Duodenal mucosa (tissue), 2 donors: ENCODE data around the gene CAMTA1.

Source experiments
- H3K27ac ChIP-seq: one replicate; pipeline ENCODE4 v1.7.0; 2013; ENCODE audit warnings: low read depth, low read length
- H3K27me3 ChIP-seq, 2 donors: one replicate each; pipeline ENCODE4 v1.7.0; 2013; ENCODE audit warnings: low read length in 2 of 2, control low read depth in 1 of 2; ENCODE audit not compliant: insufficient read depth in 2 of 2, control insufficient read depth in 1 of 2
- H3K36me3 ChIP-seq, 2 donors: one replicate each; pipeline ENCODE4 v1.7.0; 2013; ENCODE audit warnings: low read length in 2 of 2, control low read depth in 1 of 2; ENCODE audit not compliant: insufficient read depth in 2 of 2, control insufficient read depth in 1 of 2
- H3K4me1 ChIP-seq, 2 donors: one replicate each; pipeline ENCODE4 v1.7.0; 2013; ENCODE audit warnings: low read length in 2 of 2, control low read depth in 1 of 2; ENCODE audit not compliant: insufficient read depth in 2 of 2, control insufficient read depth in 1 of 2
- H3K4me3 ChIP-seq, 2 donors: one replicate each; pipeline ENCODE4 v1.7.0; 2013; ENCODE audit warnings: low read length in 2 of 2, low read depth in 1 of 2
- H3K9ac ChIP-seq, 2 donors: one replicate each; pipeline ENCODE4 v1.7.0; 2013; ENCODE audit warnings: low read length in 2 of 2, low read depth in 1 of 2
- H3K9me3 ChIP-seq, 2 donors: one replicate each; pipeline ENCODE4 v1.7.0; 2013; ENCODE audit warnings: low read length in 2 of 2, control low read depth in 1 of 2; ENCODE audit not compliant: control insufficient read depth in 1 of 2

CAMTA1 gene

GRCh38 chr1:7269525-7269924 lies 484.3 kb downstream of the CAMTA1 start:
- Histone ChIP-seq H3K4me3 (no peak overlapping the region), H3K4me1 (peaks cover 15 to 24% of the 10 kb centered on the region in 2 donors), H3K27ac (no peak overlapping the region), H3K9ac (no peak overlapping the region), H3K9me3 (peaks cover 10% of the 10 kb centered on the region in 2 donors), H3K36me3 (no peaks in the 10 kb centered on the region), H3K27me3 (no peaks in the 10 kb centered on the region)

GRCh38 chr1:7274256-7274655 lies 489.0 kb downstream of the CAMTA1 start:
- Histone ChIP-seq H3K27me3 (no peaks in the 10 kb centered on the region), H3K9me3 (peaks cover 5 to 6% of the 10 kb centered on the region in 2 donors), H3K9ac (no peak overlapping the region), H3K4me3 (no peak overlapping the region), H3K4me1 (no peaks in the 10 kb centered on the region), H3K36me3 (no peaks in the 10 kb centered on the region), H3K27ac (no peak overlapping the region)

- no peak overlapping the region for H3K9ac ChIP-seq
- no peaks in the 10 kb centered on the region for H3K36me3 ChIP-seq
- H3K27ac ChIP-seq = no peak overlapping the region
- no peaks in the 10 kb centered on the region for H3K9me3 ChIP-seq
- no peak overlapping the region for H3K4me3 ChIP-seq
- no peaks in the 10 kb centered on the region for H3K27me3 ChIP-seq
- no peaks in the 10 kb centered on the region for H3K4me1 ChIP-seq
Observed at GRCh38 chr1:7278045-7278444, 492.8 kb downstream of the CAMTA1 start.

GRCh38 chr1:7278827-7279765 lies 493.8 kb downstream of the CAMTA1 start:
- H3K4me3 ChIP-seq = no peak overlapping the region
- H3K9ac ChIP-seq = no peak overlapping the region
- H3K36me3 ChIP-seq = no peaks in the 10 kb centered on the region
- H3K4me1 ChIP-seq = no peaks in the 10 kb centered on the region
- H3K9me3 ChIP-seq = no peaks in the 10 kb centered on the region
- no peaks in the 10 kb centered on the region for H3K27me3 ChIP-seq
- H3K27ac ChIP-seq = no peak overlapping the region

- Histone ChIP-seq H3K9me3 (no peaks in the 10 kb centered on the region), H3K4me3 (no peak overlapping the region), H3K9ac (no peak overlapping the region), H3K36me3 (no peaks in the 10 kb centered on the region), H3K4me1 (no peaks in the 10 kb centered on the region), H3K27ac (no peak overlapping the region), H3K27me3 (no peaks in the 10 kb centered on the region)
Observed at GRCh38 chr1:7279769-7280168, 494.5 kb downstream of the CAMTA1 start.

- Histone ChIP-seq H3K4me1 (no peaks in the 10 kb centered on the region), H3K27me3 (no peaks in the 10 kb centered on the region), H3K9ac (no peak overlapping the region), H3K36me3 (no peaks in the 10 kb centered on the region), H3K9me3 (no peaks in the 10 kb centered on the region), H3K4me3 (no peak overlapping the region), H3K27ac (no peak overlapping the region)
Observed at GRCh38 chr1:7280347-7280960, 495.2 kb downstream of the CAMTA1 start.

- H3K27me3 ChIP-seq = no peaks in the 10 kb centered on the region
- H3K4me1 ChIP-seq = no peaks in the 10 kb centered on the region
- no peaks in the 10 kb centered on the region for H3K9me3 ChIP-seq
- H3K4me3 ChIP-seq = no peak overlapping the region
- H3K27ac ChIP-seq = no peak overlapping the region
- H3K9ac ChIP-seq = no peak overlapping the region
- no peaks in the 10 kb centered on the region for H3K36me3 ChIP-seq
Observed at GRCh38 chr1:7281821-7282220, 496.6 kb downstream of the CAMTA1 start.

GRCh38 chr1:7284839-7285435 lies 499.7 kb downstream of the CAMTA1 start:
- Histone ChIP-seq H3K9me3 (no peaks in the 10 kb centered on the region), H3K27ac (no peak overlapping the region), H3K4me1 (no peaks in the 10 kb centered on the region), H3K36me3 (no peaks in the 10 kb centered on the region), H3K27me3 (no peaks in the 10 kb centered on the region), H3K4me3 (no peak overlapping the region), H3K9ac (no peak overlapping the region)

- H3K36me3 ChIP-seq = no peaks in the 10 kb centered on the region
- no peak overlapping the region for H3K27ac ChIP-seq
- no peak overlapping the region for H3K4me3 ChIP-seq
- no peaks in the 10 kb centered on the region for H3K9me3 ChIP-seq
- no peaks in the 10 kb centered on the region for H3K4me1 ChIP-seq
- no peak overlapping the region for H3K9ac ChIP-seq
- no peaks in the 10 kb centered on the region for H3K27me3 ChIP-seq
Observed at GRCh38 chr1:7285856-7286454, 500.7 kb downstream of the CAMTA1 start.

- H3K4me1 ChIP-seq = no peaks in the 10 kb centered on the region
Observed at GRCh38 chr1:7287013-7287412, 501.8 kb downstream of the CAMTA1 start.

More at GRCh38 chr1:7287013-7287412, 501.8 kb downstream of the CAMTA1 start:
- no peak overlapping the region for H3K9ac ChIP-seq
- H3K36me3 ChIP-seq = no peaks in the 10 kb centered on the region
- no peak overlapping the region for H3K27ac ChIP-seq
- H3K4me3 ChIP-seq = no peak overlapping the region
- H3K27me3 ChIP-seq = no peaks in the 10 kb centered on the region
- no peaks in the 10 kb centered on the region for H3K9me3 ChIP-seq
